ENCODE data around the gene LIPH.

- TF ChIP-seq, protein P1, sequence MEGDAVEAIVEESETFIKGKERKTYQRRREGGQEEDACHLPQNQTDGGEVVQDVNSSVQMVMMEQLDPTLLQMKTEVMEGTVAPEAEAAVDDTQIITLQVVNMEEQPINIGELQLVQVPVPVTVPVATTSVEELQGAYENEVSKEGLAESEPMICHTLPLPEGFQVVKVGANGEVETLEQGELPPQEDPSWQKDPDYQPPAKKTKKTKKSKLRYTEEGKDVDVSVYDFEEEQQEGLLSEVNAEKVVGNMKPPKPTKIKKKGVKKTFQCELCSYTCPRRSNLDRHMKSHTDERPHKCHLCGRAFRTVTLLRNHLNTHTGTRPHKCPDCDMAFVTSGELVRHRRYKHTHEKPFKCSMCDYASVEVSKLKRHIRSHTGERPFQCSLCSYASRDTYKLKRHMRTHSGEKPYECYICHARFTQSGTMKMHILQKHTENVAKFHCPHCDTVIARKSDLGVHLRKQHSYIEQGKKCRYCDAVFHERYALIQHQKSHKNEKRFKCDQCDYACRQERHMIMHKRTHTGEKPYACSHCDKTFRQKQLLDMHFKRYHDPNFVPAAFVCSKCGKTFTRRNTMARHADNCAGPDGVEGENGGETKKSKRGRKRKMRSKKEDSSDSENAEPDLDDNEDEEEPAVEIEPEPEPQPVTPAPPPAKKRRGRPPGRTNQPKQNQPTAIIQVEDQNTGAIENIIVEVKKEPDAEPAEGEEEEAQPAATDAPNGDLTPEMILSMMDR (IDR thresholded peaks at IDR 0.05): no peak
- TF ChIP-seq ZFX (IDR thresholded peaks at IDR 0.05; ENCODE audit: borderline replicate concordance): no peak
Measured at GRCh38 chr3:185507883-185508282, 44.5 kb downstream of the LIPH start.
